Measurements from ENCODE around the gene GLIS1. TPM values are rescaled to one million over a fixed set of nuclear protein-coding genes. Genes with fewer than 3 reads are reported as not detected.

The GLIS1 gene
- total and polyA plus RNA-seq, 2 experiments from 2014 or later = 0.13 to 1.3 TPM

- TF ChIP-seq CTCF (IDR thresholded peaks at IDR 0.05; ENCODE audit: poor library complexity) (no peak), EZH2phosphoT487 (IDR thresholded peaks at IDR 0.05; ENCODE audit: low read depth, severe bottlenecking, unreplicated experiment) (no peak), EZH2 (IDR thresholded peaks at IDR 0.05; ENCODE audit: borderline replicate concordance) (no peak)
- Histone ChIP-seq H3K9me2 (replicated peaks; ENCODE audit: insufficient read depth) (no peaks in the 10 kb centered on the region), H2AFZ (no peak overlapping the region), H3K4me3 (no peak overlapping the region), H3K79me2 (no peaks in the 10 kb centered on the region), H3K27ac (peak overlapping the region; percentile 10), H3K9me3 (ENCODE audit: low read depth) (no peaks in the 10 kb centered on the region), H3K27me3 (peaks cover 32% of the 10 kb centered on the region), H3K4me1 (ENCODE audit: insufficient read depth) (peaks cover 21% of the 10 kb centered on the region), H3K36me3 (replicated peaks; ENCODE audit: insufficient read depth, low read depth) (no peaks in the 10 kb centered on the region), H4K20me1 (ENCODE audit: insufficient read depth, poor library complexity, severe bottlenecking) (no peaks in the 10 kb centered on the region), H3K4me2 (peak overlapping the region; percentile 31)
- WGBS (ENCODE audit: low lambda C conversion rate, missing lambda C conversion rate) = 68% methylated on average over 8 of the region's 8 CpGs
- no peak for DNase-seq (ENCODE audit: low spot score)
These were observed 7.1 kb downstream of the GLIS1 start for GRCh38 chr1:53731779-53732305.

GRCh38 chr1:53731043-53731600, 7.8 kb downstream of the GLIS1 start:
- H3K4me2 ChIP-seq = no peak overlapping the region
- H3K27ac ChIP-seq = no peak overlapping the region

GRCh38 chr1:53730224-53730865, 8.6 kb downstream of the GLIS1 start:
- 71% methylated on average over 12 of the region's 12 CpGs for WGBS (ENCODE audit: low lambda C conversion rate, missing lambda C conversion rate)
- no peak for TF ChIP-seq EZH2 (IDR thresholded peaks at IDR 0.05; ENCODE audit: borderline replicate concordance)
- TF ChIP-seq CTCF (IDR thresholded peaks at IDR 0.05; ENCODE audit: poor library complexity) = no peak
- TF ChIP-seq EZH2phosphoT487 (IDR thresholded peaks at IDR 0.05; ENCODE audit: low read depth, severe bottlenecking, unreplicated experiment) = no peak
- Histone ChIP-seq H3K4me3 (no peak overlapping the region), H3K27me3 (peaks cover 21% of the 10 kb centered on the region), H3K4me1 (ENCODE audit: insufficient read depth) (peaks cover 21% of the 10 kb centered on the region), H3K36me3 (replicated peaks; ENCODE audit: insufficient read depth, low read depth) (no peaks in the 10 kb centered on the region), H3K79me2 (no peaks in the 10 kb centered on the region), H3K27ac (no peak overlapping the region), H4K20me1 (ENCODE audit: insufficient read depth, poor library complexity, severe bottlenecking) (no peaks in the 10 kb centered on the region), H3K9me2 (replicated peaks; ENCODE audit: insufficient read depth) (no peaks in the 10 kb centered on the region), H2AFZ (no peak overlapping the region), H3K9me3 (ENCODE audit: low read depth) (no peaks in the 10 kb centered on the region), H3K4me2 (peak overlapping the region; percentile 16)
- no peak for DNase-seq (ENCODE audit: low spot score)

More at GRCh38 chr1:53731043-53731600, 7.8 kb downstream of the GLIS1 start:
- Histone ChIP-seq H3K27me3 (peaks cover 25% of the 10 kb centered on the region), H3K9me2 (replicated peaks; ENCODE audit: insufficient read depth) (no peaks in the 10 kb centered on the region), H4K20me1 (ENCODE audit: insufficient read depth, poor library complexity, severe bottlenecking) (no peaks in the 10 kb centered on the region), H3K9me3 (ENCODE audit: low read depth) (no peaks in the 10 kb centered on the region), H3K4me1 (ENCODE audit: insufficient read depth) (peaks cover 21% of the 10 kb centered on the region), H2AFZ (no peak overlapping the region), H3K4me3 (no peak overlapping the region), H3K79me2 (no peaks in the 10 kb centered on the region), H3K36me3 (replicated peaks; ENCODE audit: insufficient read depth, low read depth) (no peaks in the 10 kb centered on the region)
- no peak for TF ChIP-seq CTCF (IDR thresholded peaks at IDR 0.05; ENCODE audit: poor library complexity)
- no peak for TF ChIP-seq EZH2phosphoT487 (IDR thresholded peaks at IDR 0.05; ENCODE audit: low read depth, severe bottlenecking, unreplicated experiment)
- no peak for TF ChIP-seq EZH2 (IDR thresholded peaks at IDR 0.05; ENCODE audit: borderline replicate concordance)
- 93% methylated on average over 10 of the region's 10 CpGs for WGBS (ENCODE audit: low lambda C conversion rate, missing lambda C conversion rate)
- no peak for DNase-seq (ENCODE audit: low spot score)
